ENCODE data around the gene CEBPE.

CEBPE gene

DNA sequence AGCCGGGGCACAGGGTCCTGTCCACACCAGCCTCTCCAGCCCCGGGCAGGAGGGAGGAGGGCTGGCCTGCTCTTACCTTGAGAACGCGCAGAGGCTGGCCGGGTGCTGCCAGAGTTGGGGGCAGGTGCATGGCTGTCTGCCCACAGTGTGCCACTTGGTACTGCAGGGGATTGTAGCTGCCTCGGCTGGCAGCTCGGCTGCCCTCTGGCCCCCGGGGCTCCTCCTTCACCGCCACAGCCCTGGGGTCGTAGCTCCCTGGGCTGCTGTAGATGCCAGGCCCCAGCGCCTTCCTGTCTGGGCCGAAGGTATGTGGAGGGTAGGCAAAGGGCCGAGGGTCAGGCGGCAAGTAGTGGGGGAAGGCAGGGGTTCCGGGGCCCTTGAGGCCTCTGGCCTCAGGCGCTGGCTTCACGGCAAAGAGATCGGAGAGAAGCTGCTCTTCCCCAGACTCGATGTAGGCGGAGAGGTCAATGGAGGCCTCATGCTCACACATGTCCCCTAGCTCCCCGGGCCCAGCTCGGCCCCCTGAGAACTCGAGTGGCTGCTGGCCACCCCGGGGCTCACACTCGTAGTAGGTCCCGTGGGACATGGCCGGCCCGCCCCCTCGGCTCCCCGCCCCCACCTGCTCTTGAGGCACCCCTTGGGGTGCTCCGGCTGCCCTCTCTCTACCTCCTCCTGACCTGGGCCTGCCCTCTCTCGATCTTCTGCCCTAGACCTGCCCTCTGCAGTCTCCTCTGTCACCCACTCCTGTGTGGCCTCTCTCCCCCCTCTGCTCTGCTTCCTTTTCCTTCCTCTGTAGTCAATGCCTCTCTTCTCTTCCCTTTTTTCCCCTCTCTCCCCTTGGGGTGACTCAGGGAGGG is at the start of gene CEBPE:
CEBPE (minus strand) TSS at position 750 of the 857 bp plus-strand sequence; CDS start at position 586, 164 bp downstream.
- no peaks in the 10 kb centered on the region for H3K36me3 Mint-ChIP-seq (ENCODE audit: low read depth)
- H3K9me3 Mint-ChIP-seq, result no peaks in the 10 kb centered on the region
- peak within 1 kb of the TSS; percentile 87 for H3K27ac Mint-ChIP-seq
- peak within 1 kb of the TSS; percentile 40 for H3K4me3 Mint-ChIP-seq
- peaks cover 31% of the 10 kb centered on the region for H3K4me1 Mint-ChIP-seq (ENCODE audit: low read depth)
- peaks cover 14% of the 10 kb centered on the region for H3K27me3 Mint-ChIP-seq (ENCODE audit: low read depth)

DNA sequence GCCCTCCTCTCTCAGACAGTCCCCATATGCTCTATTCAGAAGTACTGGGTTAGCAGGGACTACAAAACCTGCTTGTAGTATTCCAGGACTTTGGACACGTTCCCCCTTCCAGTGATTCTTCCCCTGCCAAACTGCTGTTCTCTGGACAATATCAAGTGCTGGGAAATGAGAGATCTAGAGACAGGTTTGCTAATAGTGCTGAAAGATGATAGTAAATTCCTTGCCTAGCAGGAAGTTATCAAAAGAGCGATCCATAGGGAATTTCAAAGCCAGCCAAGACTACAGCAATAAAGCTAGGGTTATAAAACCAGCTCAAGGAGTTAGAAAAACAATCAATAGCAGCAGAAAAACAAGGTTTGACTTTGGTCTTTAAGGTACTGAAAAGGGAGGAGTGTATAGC is 49.2 kb upstream of the CEBPE start:
- no peak overlapping the region for H3K4me3 Mint-ChIP-seq
- H3K27me3 Mint-ChIP-seq (ENCODE audit: low read depth), result peaks cover 15% of the 10 kb centered on the region
- H3K9me3 Mint-ChIP-seq, result no peaks in the 10 kb centered on the region
- H3K27ac Mint-ChIP-seq, result no peak overlapping the region
- no peaks in the 10 kb centered on the region for H3K4me1 Mint-ChIP-seq (ENCODE audit: low read depth)
- H3K36me3 Mint-ChIP-seq (ENCODE audit: low read depth), result no peaks in the 10 kb centered on the region

DNA sequence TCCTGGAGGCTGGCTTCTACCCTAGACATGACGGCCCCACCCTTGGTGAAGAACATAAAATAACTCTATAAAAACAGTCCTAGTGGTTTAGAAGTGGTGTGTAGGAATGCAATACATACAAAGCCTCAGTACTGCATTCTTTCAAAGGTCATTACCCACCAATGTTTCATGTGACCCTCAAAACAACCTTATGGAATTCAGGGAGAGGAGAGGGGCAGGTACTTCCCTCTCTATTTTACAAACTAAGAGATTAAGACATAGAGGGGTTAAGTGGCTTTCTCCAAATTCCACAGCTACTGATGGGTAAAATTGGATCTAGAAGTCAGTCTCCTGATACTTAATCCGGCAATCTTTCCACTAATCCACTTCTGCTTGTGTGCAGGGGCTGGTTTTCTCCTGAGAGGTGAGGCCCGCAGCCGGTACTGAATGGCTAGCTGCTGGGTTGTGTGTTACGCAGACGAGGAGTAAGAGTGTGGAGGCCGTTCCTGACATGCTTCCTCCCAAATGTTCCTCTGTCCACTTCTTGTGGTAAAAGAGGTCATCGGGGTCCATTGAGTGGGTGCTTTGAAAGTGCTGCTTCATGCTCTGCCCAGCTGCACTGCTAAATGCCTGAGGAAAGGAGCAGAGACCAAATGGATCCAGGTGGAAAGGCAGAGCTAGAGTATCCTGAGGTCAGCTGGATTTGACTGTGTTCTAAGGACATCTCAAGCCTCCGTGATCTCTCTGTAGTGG is 48.2 kb upstream of the CEBPE start:
- H3K27ac Mint-ChIP-seq, result no peak overlapping the region
- no peaks in the 10 kb centered on the region for H3K36me3 Mint-ChIP-seq (ENCODE audit: low read depth)
- no peak overlapping the region for H3K4me3 Mint-ChIP-seq
- H3K4me1 Mint-ChIP-seq (ENCODE audit: low read depth), result no peaks in the 10 kb centered on the region
- H3K27me3 Mint-ChIP-seq (ENCODE audit: low read depth), result peaks cover 8% of the 10 kb centered on the region
- no peaks in the 10 kb centered on the region for H3K9me3 Mint-ChIP-seq

DNA sequence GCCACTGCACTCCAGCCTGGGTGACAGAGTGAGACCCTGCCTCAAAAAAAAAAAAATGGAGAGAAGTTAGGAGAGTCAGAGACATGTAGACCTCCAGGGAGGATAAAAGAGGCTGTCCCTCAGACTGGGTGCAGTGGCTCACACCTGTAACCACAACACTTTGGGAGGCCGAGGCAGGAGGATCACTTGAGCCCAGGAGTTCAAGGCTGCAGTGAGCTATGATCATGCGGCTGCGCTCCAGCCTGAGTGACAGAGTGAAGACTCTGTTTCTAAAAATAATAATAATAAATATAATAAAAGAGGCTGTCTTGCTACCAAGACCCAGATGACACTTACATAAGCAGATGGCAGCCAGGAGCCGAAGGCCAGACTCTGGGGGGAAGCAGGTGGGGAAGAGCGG is 45.9 kb upstream of the CEBPE start:
- Mint-ChIP-seq H3K4me3 (no peak overlapping the region), H3K36me3 (ENCODE audit: low read depth) (no peaks in the 10 kb centered on the region), H3K27ac (no peak overlapping the region), H3K27me3 (ENCODE audit: low read depth) (no peaks in the 10 kb centered on the region), H3K4me1 (ENCODE audit: low read depth) (peaks cover 2% of the 10 kb centered on the region), H3K9me3 (no peaks in the 10 kb centered on the region)

DNA sequence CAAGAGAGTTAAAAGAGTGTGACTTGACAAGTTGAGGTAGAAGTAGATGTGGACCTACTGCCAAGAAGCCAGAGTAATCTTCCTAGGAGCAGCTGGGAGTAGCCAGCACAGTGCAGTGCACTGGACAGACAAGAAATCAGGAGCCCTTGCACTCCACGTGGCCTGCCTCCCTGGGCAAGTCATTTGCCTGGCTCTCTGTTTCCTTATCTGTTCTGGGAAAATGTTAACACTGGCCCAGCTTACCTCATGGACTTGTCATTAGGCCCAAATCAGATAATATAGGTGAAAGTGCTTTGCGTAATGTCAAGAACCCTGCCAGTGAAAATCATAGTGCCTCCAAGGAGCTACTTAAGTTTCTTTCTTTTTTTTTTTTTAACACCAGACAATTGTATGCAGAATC is 45.2 kb upstream of the CEBPE start:
- Mint-ChIP-seq H3K4me1 (ENCODE audit: low read depth) (peaks cover 2% of the 10 kb centered on the region), H3K4me3 (no peak overlapping the region), H3K9me3 (no peaks in the 10 kb centered on the region), H3K36me3 (ENCODE audit: low read depth) (no peaks in the 10 kb centered on the region), H3K27ac (no peak overlapping the region), H3K27me3 (ENCODE audit: low read depth) (peaks cover 2% of the 10 kb centered on the region)

DNA sequence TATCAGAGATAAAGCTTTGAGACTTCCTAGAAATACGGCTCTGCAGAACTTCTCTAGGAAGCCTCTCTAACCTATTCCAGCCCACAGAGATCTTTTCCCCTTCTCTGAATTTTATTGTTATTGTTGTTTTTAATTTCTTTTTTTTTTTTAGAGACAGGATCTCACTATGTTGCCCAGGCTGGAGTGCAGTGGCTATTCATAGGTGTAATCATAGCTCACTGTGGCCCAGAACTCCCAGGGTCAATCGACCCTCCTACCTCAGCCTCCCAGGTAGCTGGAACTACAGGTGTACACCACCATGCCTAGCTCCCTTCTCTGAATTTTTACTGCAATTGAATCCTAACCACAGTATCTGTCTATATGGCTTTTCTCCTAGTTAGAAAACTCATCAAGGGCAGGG is 44.8 kb upstream of the CEBPE start:
- no peak overlapping the region for H3K4me3 Mint-ChIP-seq
- H3K36me3 Mint-ChIP-seq (ENCODE audit: low read depth), result no peaks in the 10 kb centered on the region
- H3K27me3 Mint-ChIP-seq (ENCODE audit: low read depth), result peaks cover 6% of the 10 kb centered on the region
- peaks cover 2% of the 10 kb centered on the region for H3K4me1 Mint-ChIP-seq (ENCODE audit: low read depth)
- no peaks in the 10 kb centered on the region for H3K9me3 Mint-ChIP-seq
- no peak overlapping the region for H3K27ac Mint-ChIP-seq

DNA sequence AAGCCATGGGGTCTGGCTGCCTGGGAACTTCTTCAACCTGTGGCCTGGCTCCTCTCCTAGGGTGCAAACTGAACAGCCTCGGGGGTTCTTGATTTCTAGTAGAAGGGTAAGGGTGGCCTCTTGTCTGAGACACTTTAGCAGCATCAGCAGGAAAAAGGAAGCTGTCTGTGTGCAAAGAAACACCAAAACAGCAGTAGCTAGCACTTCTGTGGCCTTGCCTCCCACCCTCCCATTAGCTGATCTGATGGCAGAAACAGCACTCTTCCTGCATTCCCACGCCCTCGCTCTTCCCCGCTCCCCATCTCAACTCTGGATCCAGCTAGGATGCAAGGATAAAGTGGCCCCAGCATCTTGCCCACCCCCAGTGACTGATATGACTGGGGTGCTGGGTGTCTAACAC is 43.7 kb upstream of the CEBPE start:
- Mint-ChIP-seq H3K36me3 (ENCODE audit: low read depth) (no peaks in the 10 kb centered on the region), H3K4me1 (ENCODE audit: low read depth) (peaks cover 2% of the 10 kb centered on the region), H3K27ac (no peak overlapping the region), H3K4me3 (no peak overlapping the region), H3K27me3 (ENCODE audit: low read depth) (peaks cover 13% of the 10 kb centered on the region), H3K9me3 (no peaks in the 10 kb centered on the region)

DNA sequence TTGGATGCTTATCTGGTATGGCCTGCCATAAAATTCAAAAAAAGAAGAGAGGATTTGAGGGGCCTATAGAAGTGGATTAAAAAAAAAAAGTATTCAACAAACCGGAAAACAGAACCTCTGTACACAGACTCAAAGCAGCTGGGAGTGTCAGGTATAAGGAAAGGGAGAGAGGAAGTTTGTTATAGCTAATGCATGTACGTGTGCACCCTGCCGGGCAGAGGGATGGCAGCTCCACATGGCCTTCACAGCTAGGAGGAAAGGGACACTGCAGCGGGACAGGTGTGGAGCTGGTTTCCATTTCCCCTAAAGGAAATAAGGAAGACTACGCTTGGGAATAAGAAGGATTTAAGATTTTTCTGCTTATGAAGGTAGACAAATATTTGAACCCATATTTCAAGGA is 43.0 kb upstream of the CEBPE start:
- Mint-ChIP-seq H3K4me3 (no peak overlapping the region), H3K27me3 (ENCODE audit: low read depth) (peaks cover 15% of the 10 kb centered on the region)

DNA sequence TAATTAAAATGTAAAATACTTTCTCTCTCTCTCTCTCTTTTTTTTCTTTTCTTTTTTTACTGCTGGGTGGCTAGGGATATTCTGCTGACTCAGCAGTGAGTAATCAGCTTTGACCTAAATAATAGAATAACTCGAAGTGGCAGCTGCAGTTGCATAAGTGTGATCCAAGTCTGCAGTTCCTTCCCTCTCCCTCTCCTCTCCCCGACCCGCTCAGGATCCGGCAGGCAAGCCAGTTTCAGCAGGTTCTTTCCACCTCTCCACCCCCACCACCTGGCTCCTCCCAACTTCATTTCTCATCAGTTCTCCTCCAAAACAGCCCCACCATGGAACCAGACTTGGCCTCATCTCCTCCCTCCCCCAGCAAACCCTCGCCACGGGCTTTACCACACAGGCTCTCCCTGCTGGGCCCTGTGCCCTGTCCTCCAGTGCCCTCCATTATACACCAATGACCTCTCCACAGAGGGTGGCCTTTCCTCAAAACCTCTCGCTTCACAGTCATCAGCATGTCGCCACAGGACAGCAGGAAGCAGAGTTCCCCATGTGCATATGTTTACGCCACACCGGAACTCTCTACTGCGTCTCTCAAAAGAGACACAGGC is 42.0 kb upstream of the CEBPE start:
- no peaks in the 10 kb centered on the region for H3K9me3 Mint-ChIP-seq
- peaks cover 2% of the 10 kb centered on the region for H3K4me1 Mint-ChIP-seq (ENCODE audit: low read depth)
- H3K4me3 Mint-ChIP-seq, result no peak overlapping the region
- H3K27me3 Mint-ChIP-seq (ENCODE audit: low read depth), result peaks cover 19% of the 10 kb centered on the region
- no peak overlapping the region for H3K27ac Mint-ChIP-seq
- H3K36me3 Mint-ChIP-seq (ENCODE audit: low read depth), result no peaks in the 10 kb centered on the region

More for the DNA sequence above, 43.0 kb upstream of the CEBPE start:
- H3K9me3 Mint-ChIP-seq, result no peaks in the 10 kb centered on the region
- H3K4me1 Mint-ChIP-seq (ENCODE audit: low read depth), result peaks cover 2% of the 10 kb centered on the region
- no peaks in the 10 kb centered on the region for H3K36me3 Mint-ChIP-seq (ENCODE audit: low read depth)
- no peak overlapping the region for H3K27ac Mint-ChIP-seq

DNA sequence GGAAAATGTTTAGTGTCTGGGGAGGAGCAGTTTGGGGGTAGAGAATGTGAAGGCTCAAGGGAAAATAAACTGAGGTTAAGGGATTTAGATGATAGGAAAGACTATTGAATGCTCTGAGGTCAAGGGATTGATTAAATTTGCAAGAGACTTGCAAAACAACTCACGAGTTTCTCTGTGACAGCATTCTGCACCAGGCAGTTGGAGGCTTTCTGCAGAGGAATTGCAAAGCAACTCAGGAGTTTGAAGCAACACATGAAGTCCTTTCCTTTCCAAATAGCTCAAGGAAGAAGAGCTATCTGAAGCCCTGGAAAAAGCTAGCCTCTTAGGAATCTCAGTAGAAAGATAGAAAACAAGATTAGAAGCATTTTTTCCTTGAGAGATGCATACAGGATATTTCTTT is 40.5 kb upstream of the CEBPE start:
- H3K4me1 Mint-ChIP-seq (ENCODE audit: low read depth), result peaks cover 4% of the 10 kb centered on the region
- H3K4me3 Mint-ChIP-seq, result no peak overlapping the region
- H3K36me3 Mint-ChIP-seq (ENCODE audit: low read depth), result no peaks in the 10 kb centered on the region
- peaks cover 19% of the 10 kb centered on the region for H3K27me3 Mint-ChIP-seq (ENCODE audit: low read depth)
- no peaks in the 10 kb centered on the region for H3K9me3 Mint-ChIP-seq
- H3K27ac Mint-ChIP-seq, result no peak overlapping the region

DNA sequence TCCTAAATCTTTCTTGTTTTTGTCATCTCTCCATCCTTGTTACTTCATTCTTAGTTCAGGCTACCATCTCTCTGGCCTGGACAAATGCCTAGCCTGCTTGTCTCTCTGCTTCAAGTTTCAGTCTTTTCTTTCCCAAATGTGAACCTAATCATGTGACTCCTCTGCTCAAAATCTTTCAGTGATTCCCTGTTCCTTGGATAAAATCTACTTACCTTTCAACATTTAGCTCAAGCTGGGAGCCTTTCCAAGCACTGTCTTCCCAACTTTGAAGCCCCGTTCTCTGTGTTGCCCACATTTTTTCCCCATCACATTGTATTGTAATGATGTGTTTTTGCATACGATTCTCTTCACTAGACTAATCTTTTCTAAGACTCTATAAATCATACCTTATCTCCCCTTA is 39.7 kb upstream of the CEBPE start:
- no peaks in the 10 kb centered on the region for H3K36me3 Mint-ChIP-seq (ENCODE audit: low read depth)
- no peaks in the 10 kb centered on the region for H3K9me3 Mint-ChIP-seq
- H3K27me3 Mint-ChIP-seq (ENCODE audit: low read depth), result peaks cover 19% of the 10 kb centered on the region
- H3K4me1 Mint-ChIP-seq (ENCODE audit: low read depth), result peaks cover 4% of the 10 kb centered on the region
- H3K27ac Mint-ChIP-seq, result no peak overlapping the region
- H3K4me3 Mint-ChIP-seq, result no peak overlapping the region

DNA sequence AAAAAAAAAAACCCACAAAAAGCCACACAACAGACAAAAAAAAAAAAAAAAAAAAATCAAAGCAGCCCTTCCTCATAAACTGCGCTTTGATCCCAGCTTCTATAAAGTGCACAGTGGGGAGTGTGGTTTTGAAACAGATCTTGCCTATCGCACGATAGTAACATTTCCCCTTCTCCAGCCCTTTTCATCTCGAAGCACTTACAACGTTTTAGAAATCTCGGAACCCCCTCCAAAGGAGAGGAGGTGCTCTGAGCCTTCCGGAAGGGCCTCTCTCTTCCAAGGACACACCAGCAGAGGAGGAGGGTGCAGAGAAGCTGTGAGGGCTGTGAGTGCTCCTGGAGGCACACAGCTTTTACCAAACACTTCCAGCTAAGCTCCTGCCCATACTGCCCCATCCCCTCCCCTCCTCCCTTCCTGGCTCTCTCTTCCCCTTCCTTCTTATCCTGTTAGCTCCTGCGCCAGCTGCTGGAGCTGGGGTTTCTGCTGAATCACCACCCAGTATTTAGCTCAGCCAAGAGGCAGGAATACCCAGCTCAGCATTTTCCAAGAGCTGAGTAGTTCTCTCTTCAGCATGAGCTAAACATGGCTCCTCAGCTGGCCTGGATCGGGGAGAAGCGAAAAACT is 36.0 kb upstream of the CEBPE start:
- H3K9me3 Mint-ChIP-seq, result no peaks in the 10 kb centered on the region
- H3K4me3 Mint-ChIP-seq, result no peak overlapping the region
- no peak overlapping the region for H3K27ac Mint-ChIP-seq
- H3K27me3 Mint-ChIP-seq (ENCODE audit: low read depth), result peaks cover 19% of the 10 kb centered on the region
- H3K36me3 Mint-ChIP-seq (ENCODE audit: low read depth), result no peaks in the 10 kb centered on the region
- H3K4me1 Mint-ChIP-seq (ENCODE audit: low read depth), result peaks cover 2% of the 10 kb centered on the region

DNA sequence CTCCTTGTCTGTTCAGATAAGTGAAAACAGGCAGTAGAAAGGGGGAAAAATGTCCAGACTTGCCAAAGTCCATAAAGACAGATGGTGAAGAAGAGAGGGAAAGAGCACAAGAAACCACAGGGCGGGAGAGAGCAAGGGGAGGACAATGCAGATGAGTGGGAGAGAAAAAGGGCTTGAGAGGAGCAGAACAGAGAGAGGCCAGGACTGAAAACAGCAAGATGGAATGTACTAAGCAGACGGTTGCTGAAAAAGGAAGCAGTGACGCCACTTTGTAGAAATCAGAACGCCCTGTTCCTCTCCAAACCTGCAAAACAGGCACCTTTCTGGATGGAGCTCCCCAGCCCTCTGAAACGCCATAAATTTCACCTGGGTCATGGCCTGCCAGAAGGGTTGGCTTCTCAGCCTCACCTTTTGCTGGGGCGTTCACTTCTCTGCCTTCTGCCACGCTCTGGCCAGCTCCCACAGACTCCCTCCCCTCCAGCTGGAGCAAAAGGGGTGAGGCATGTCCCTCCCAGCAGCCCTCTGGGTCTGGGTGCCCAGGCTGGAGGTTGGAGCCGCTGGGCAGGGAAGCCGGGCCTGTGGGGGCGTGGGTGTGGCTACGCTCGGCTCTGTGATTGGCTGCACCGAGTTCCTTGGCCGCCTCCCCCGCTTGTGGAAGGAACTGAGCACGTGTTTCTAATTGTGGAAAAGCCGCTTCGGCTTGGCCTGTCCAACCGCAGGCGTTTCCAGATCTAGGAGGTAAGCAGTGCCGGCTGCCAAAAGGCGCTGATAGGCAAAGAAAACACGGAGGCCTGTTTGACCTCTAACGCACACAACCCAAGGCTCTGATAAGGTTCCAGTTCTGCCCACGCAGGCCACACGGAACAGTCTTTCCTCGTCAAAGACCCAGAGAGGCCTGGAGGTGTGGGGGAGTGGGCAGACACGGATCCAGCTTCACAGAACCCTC is 35.1 kb upstream of the CEBPE start:
- H3K4me3 Mint-ChIP-seq, result no peak overlapping the region

DNA sequence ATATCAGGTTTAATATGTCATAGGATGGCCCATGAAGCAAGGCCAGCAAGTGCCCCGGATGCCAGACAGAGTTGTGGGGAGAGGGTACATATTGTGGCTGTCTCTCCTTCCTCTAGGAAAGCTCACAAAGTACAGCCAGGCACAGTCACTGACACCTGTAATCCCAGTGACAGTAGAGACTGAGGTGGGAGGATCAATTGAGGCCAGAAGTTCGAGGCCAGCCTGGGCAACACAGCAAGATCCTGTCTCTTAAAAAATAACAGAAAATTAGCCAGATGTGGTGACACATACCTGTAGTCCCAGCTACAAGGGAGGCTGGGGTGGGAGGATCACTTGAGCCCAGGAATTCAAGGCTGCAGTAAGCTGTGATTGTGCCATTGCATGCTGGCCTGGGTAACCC is 32.3 kb upstream of the CEBPE start:
- Mint-ChIP-seq H3K9me3 (no peaks in the 10 kb centered on the region), H3K27me3 (ENCODE audit: low read depth) (peaks cover 3% of the 10 kb centered on the region), H3K27ac (no peak overlapping the region)

More for the DNA sequence above, 35.1 kb upstream of the CEBPE start:
- Mint-ChIP-seq H3K9me3 (no peaks in the 10 kb centered on the region), H3K4me1 (ENCODE audit: low read depth) (peaks cover 2% of the 10 kb centered on the region), H3K36me3 (ENCODE audit: low read depth) (no peaks in the 10 kb centered on the region), H3K27me3 (ENCODE audit: low read depth) (peaks cover 16% of the 10 kb centered on the region), H3K27ac (no peak overlapping the region)

More for the DNA sequence above, 32.3 kb upstream of the CEBPE start:
- Mint-ChIP-seq H3K36me3 (ENCODE audit: low read depth) (no peaks in the 10 kb centered on the region), H3K4me3 (no peak overlapping the region), H3K4me1 (ENCODE audit: low read depth) (peaks cover 2% of the 10 kb centered on the region)

Data from T-helper 1 cell treated with Interleukin-12 subunit alpha and Interleukin-12 subunit beta and Interleukin-4 antibody, amounts not matched to agents 30 μg/mL and 1 μg/mL, for 36 hours (primary cell).